NCI-H146 treated with DMSO at 0.1 percent for 48 hours (cell line): Measurements from ENCODE around the gene FNTB.

Experiments
- DNase-seq: peaks from one replicate; lab custom pipeline; 2025; ENCODE audit not compliant: unreplicated experiment; lab: John Stamatoyannopoulos, UW

FNTB gene

GRCh38 chr14:64986648-64987437 lies at the start of gene FNTB:
Gene FNTB, plus strand, starts transcription at chr14:64986895. Its CDS starts 59 bp downstream, at chr14:64986954.
- DNase-seq: peak; percentile 70

GRCh38 chr14:64937171-64937820 lies 49.4 kb upstream of the FNTB start:
- DNase-seq: no peak

GRCh38 chr14:64937821-64938193 lies 48.9 kb upstream of the FNTB start:
- DNase-seq: peak; percentile 4

- peak; percentile 74 for DNase-seq
These were observed 47.5 kb upstream of the FNTB start for GRCh38 chr14:64938972-64939816.

DNA sequence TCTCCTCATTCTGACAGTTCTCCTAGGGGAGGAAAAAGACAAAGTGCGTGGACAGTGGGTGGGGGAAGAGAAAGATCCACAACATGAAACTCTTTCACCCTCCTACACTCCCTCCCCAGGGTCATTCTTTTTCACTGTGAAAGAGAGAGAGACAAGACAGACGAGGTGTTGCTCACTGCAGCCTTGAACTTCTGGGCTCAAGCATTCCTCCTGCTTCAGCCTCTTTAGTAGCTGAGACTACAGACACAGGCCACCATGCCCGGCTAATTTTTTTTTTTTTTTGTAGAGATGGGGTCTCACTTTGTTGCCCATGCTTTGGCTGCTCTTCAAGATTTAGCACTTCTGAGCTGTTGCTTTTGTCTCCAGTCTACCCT lies 46.9 kb upstream of the FNTB start:
- no peak for DNase-seq

GRCh38 chr14:64940336-64940910 lies 46.3 kb upstream of the FNTB start:
- no peak for DNase-seq

- DNase-seq: peak; percentile 84
These were observed 44.1 kb upstream of the FNTB start, which contains the start of gene GPX2 for GRCh38 chr14:64942531-64943111. Gene GPX2, minus strand, starts transcription at chr14:64942745. Its CDS starts 19 bp downstream, at chr14:64942726.

GRCh38 chr14:64943556-64943955 lies 43.1 kb upstream of the FNTB start:
- no peak for DNase-seq

- no peak for DNase-seq
These were observed 42.7 kb upstream of the FNTB start for GRCh38 chr14:64944041-64944440.

DNA sequence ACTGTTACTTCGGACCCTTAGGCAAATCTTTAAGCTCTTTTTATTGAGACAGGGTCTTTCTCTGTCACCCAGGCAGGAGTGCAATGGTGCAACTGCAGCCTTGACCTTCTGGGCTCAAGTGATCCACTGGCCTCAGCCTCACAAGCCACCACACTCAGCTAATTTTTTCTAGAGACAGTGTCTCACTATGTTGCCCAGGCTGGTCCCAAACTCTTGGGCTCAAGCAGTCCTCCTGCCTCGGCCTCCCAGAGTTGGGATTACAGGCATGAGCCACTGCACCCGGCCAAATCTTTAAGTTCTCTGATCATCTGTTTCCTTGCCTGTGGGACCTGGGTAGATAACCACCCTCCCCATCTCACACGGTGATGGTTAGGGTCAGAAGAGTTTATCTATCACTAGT lies 41.8 kb upstream of the FNTB start:
- DNase-seq: no peak

GRCh38 chr14:64945431-64946178 lies 41.1 kb upstream of the FNTB start:
- DNase-seq: no peak

GRCh38 chr14:64946310-64947045 lies 40.2 kb upstream of the FNTB start:
- DNase-seq: no peak

DNA sequence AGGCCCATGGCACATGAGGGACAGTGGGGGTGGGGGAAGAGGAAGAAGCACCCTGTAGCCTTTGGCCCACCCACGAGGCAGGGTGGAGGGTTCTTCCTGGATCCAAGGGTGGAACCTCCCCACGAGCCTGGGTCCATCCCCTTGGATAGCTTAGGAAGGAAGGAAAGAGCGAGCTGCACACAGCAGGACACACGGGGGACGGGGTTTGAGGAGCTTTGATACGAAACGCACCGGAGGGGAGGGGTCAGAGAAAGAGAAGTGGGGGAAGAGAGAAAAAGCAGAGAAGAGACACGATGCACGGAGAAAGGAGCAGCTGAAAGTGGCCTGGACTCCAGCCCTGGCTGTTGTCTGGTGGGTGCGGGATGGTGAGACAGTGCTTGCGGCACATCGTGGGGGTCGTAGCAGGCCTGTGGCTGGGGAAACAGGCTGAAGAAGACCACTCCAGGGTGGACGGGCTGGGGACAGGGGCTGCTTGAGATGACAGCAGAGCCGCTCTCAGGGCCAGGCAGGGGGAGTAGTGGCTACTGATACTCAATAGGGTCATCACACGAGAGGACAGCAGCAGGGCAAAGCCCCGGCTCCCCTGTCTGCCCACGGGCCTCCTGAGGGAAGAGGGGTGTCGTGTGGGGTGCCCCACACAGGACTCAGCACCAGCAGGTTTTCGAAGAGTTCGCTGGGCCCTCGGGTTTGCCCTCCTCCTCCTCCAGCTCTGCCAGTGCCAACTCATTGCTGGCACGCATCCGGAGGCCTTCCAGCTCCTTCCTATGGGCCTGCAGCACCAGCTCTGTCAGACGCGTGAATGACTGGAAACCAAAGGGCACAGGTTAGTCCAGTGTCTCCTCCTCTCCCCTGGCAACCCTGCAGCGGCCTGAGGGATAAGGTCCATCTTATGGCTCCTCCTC lies 38.7 kb upstream of the FNTB start:
- no peak for DNase-seq

- DNase-seq: no peak
These were observed 38.0 kb upstream of the FNTB start for GRCh38 chr14:64948612-64949210.

- DNase-seq: no peak
These were observed 35.8 kb upstream of the FNTB start for GRCh38 chr14:64950889-64951288.

- no peak for DNase-seq
These were observed 35.4 kb upstream of the FNTB start for GRCh38 chr14:64951291-64951690.

DNA sequence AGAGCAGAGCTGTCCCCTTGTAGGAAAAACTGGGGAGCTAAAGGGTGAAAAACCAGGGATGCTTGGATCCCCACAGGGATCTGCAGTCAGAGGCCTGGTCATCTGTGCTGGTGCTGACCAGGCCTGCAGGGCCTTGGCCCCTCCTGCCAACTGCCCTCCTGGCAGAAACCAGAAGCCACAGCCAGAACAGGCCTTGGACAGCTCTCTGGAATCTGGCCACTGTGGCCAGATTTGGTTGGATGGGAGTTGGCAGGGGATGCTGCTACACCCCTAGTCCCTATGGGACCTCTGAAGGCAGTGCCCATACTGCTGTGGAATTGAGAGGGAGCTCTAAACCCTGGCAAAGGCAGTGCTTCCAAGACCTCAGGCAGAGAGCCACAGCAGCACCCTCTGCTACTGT lies 35.0 kb upstream of the FNTB start:
- DNase-seq: no peak
